ENCODE data around the gene VAV3.

Gene VAV3

GRCh38 chr1:107698161-107698560 lies 266.8 kb downstream of the VAV3 start:
- no peak overlapping the region for H3K9ac ChIP-seq (ENCODE audit: low read length)
- H3K36me3 ChIP-seq (ENCODE audit: control insufficient read depth, insufficient read depth, low read length): no peaks in the 10 kb centered on the region
- H3K4me1 ChIP-seq (ENCODE audit: control insufficient read depth, insufficient read depth, low read length): no peaks in the 10 kb centered on the region
- H3K27me3 ChIP-seq (ENCODE audit: control insufficient read depth, insufficient read depth, low read length): no peaks in the 10 kb centered on the region
- H3K4me3 ChIP-seq (ENCODE audit: low read depth, low read length): no peak overlapping the region
- H3K27ac ChIP-seq (ENCODE audit: low read depth, low read length): no peak overlapping the region
- H3K9me3 ChIP-seq (ENCODE audit: control insufficient read depth, insufficient read depth, low read depth, low read length): no peaks in the 10 kb centered on the region

- H3K27me3 ChIP-seq (ENCODE audit: control insufficient read depth, insufficient read depth, low read length): no peaks in the 10 kb centered on the region
- no peak overlapping the region for H3K4me3 ChIP-seq (ENCODE audit: low read depth, low read length)
- H3K27ac ChIP-seq (ENCODE audit: low read depth, low read length): no peak overlapping the region
- no peaks in the 10 kb centered on the region for H3K4me1 ChIP-seq (ENCODE audit: control insufficient read depth, insufficient read depth, low read length)
- no peaks in the 10 kb centered on the region for H3K9me3 ChIP-seq (ENCODE audit: control insufficient read depth, insufficient read depth, low read depth, low read length)
- H3K9ac ChIP-seq (ENCODE audit: low read length): no peak overlapping the region
- no peaks in the 10 kb centered on the region for H3K36me3 ChIP-seq (ENCODE audit: control insufficient read depth, insufficient read depth, low read length)
These were observed 269.6 kb downstream of the VAV3 start for GRCh38 chr1:107695341-107695740.

DNA sequence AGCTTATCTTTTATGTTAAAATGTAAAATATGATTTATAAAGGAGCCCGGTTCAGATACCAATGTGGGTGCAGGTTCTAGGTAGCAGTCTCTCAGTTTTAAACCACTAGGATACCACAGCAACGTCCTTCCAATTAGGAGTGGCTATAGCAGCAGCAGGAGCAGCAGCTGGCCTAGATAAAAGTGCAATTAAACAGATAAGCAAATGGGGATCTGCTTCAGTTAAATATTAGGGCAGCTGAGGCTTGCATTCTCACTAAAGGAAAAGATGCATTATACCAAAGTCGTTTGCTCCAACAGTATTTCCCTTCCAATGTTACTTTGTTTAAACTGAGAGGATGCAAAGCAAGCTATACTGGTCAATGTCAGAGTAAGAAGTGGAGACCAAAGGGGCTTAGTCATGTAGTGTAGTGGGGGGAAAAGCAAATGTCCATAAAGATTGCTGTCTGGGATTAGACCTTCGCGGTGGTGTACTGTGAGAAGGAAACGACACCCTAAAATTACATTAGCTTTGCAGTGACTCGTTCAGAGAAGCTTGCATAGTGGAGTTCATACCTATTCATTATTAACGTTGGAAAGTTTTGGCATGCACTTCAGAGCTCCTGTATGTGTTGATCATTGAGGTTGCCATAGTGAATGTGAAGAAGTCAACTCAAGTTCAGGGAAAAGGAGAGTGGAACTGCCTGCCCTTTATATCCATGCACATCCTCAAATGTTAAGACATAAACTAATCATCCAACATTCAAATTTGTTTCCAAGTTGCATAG lies 272.2 kb downstream of the VAV3 start:
- H3K27me3 ChIP-seq (ENCODE audit: control insufficient read depth, insufficient read depth, low read length): no peaks in the 10 kb centered on the region
- H3K27ac ChIP-seq (ENCODE audit: low read depth, low read length): no peak overlapping the region
- no peaks in the 10 kb centered on the region for H3K9me3 ChIP-seq (ENCODE audit: control insufficient read depth, insufficient read depth, low read depth, low read length)
- no peak overlapping the region for H3K4me3 ChIP-seq (ENCODE audit: low read depth, low read length)
- H3K36me3 ChIP-seq (ENCODE audit: control insufficient read depth, insufficient read depth, low read length): no peaks in the 10 kb centered on the region
- no peak overlapping the region for H3K9ac ChIP-seq (ENCODE audit: low read length)
- H3K4me1 ChIP-seq (ENCODE audit: control insufficient read depth, insufficient read depth, low read length): peaks cover 19% of the 10 kb centered on the region

DNA sequence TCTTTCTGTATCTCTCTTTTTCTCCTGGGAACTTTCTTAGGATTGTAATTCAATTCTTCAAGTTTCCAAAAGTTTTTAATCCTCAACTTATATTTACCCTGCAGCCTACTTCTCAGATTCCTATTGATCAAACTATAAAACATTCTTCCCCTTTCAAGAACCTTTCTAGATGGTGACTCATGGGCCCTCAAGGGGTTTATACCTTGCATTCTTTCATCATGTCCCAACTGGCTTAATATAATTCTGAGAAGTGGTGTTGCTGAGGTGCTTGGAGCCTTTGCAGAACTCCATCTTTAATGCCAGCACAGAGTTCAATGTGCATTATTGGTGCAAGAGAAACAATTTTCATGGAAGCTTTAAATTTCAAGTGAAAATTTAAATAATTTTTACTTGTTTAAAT lies 273.4 kb downstream of the VAV3 start:
- Histone ChIP-seq H3K9ac (ENCODE audit: low read length) (no peak overlapping the region), H3K27me3 (ENCODE audit: control insufficient read depth, insufficient read depth, low read length) (no peaks in the 10 kb centered on the region), H3K27ac (ENCODE audit: low read depth, low read length) (no peak overlapping the region), H3K36me3 (ENCODE audit: control insufficient read depth, insufficient read depth, low read length) (no peaks in the 10 kb centered on the region), H3K4me1 (ENCODE audit: control insufficient read depth, insufficient read depth, low read length) (peaks cover 19% of the 10 kb centered on the region), H3K9me3 (ENCODE audit: control insufficient read depth, insufficient read depth, low read depth, low read length) (no peaks in the 10 kb centered on the region), H3K4me3 (ENCODE audit: low read depth, low read length) (no peak overlapping the region)

DNA sequence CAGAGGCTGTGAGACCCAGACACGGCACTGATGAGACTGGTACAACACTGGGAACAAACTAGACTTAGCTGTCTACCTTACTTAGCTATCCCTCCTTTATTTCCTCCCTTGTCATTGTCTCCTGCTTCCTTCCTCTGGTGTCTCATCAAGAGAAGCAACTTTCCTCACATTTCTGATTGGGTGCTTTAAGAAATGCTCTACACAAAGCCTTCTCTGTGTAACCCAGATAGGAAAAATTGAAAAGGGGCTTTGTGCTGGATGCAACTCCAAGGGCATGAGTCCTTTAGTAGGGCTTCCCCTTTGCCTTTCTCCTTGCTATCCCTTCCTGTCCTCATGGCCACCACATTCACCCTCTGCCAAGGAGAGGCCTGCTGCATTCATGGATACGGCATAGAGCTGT lies 274.5 kb downstream of the VAV3 start:
- Histone ChIP-seq H3K36me3 (ENCODE audit: control insufficient read depth, insufficient read depth, low read length) (no peaks in the 10 kb centered on the region), H3K27ac (ENCODE audit: low read depth, low read length) (no peak overlapping the region), H3K9me3 (ENCODE audit: control insufficient read depth, insufficient read depth, low read depth, low read length) (no peaks in the 10 kb centered on the region), H3K4me1 (ENCODE audit: control insufficient read depth, insufficient read depth, low read length) (peaks cover 19% of the 10 kb centered on the region), H3K9ac (ENCODE audit: low read length) (no peak overlapping the region), H3K4me3 (ENCODE audit: low read depth, low read length) (no peak overlapping the region), H3K27me3 (ENCODE audit: control insufficient read depth, insufficient read depth, low read length) (no peaks in the 10 kb centered on the region)

DNA sequence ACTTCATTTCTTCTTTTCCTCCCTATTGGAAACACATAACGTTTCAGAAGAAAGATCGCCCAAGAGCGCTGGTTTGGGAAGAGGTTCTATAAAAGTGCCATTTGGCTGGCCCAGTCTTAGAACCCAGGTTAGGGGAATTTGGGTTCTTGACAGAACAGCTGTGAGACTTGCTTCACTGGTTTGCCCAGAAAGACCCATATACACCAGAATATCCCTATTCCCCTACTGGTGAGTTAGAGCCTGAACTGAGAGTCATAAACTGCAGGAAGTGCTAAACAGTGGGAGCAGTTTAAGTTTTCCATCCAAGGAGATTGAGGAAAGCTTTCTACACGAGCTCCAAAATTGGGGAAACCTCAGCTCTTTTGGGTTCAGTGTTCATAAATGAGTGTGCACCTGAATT lies 275.2 kb downstream of the VAV3 start:
- Histone ChIP-seq H3K9me3 (ENCODE audit: control insufficient read depth, insufficient read depth, low read depth, low read length) (no peaks in the 10 kb centered on the region), H3K36me3 (ENCODE audit: control insufficient read depth, insufficient read depth, low read length) (no peaks in the 10 kb centered on the region), H3K27ac (ENCODE audit: low read depth, low read length) (no peak overlapping the region), H3K4me1 (ENCODE audit: control insufficient read depth, insufficient read depth, low read length) (peaks cover 19% of the 10 kb centered on the region), H3K4me3 (ENCODE audit: low read depth, low read length) (no peak overlapping the region), H3K27me3 (ENCODE audit: control insufficient read depth, insufficient read depth, low read length) (no peaks in the 10 kb centered on the region), H3K9ac (ENCODE audit: low read length) (no peak overlapping the region)

DNA sequence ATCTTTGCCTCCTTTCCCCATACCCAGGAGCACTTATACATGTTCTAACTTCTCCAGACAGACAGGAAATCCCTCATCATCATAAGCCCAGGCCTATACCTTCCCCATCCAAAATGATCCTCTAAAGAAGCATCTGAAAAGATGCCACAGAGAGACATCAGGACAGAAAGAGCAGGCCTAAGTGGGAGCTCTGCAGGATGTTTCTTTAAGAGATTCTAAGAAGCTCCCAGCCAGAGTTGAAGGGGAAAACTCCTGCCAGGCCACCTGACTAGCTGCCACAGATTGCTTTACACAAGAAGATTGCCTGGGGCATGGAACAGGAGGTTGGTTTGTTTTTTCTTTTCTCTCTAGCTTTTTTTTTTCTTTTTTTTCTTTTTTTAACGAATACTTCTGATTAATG lies 275.8 kb downstream of the VAV3 start:
- Histone ChIP-seq H3K9me3 (ENCODE audit: control insufficient read depth, insufficient read depth, low read depth, low read length) (no peaks in the 10 kb centered on the region), H3K4me1 (ENCODE audit: control insufficient read depth, insufficient read depth, low read length) (peaks cover 19% of the 10 kb centered on the region), H3K36me3 (ENCODE audit: control insufficient read depth, insufficient read depth, low read length) (no peaks in the 10 kb centered on the region), H3K27ac (ENCODE audit: low read depth, low read length) (no peak overlapping the region), H3K27me3 (ENCODE audit: control insufficient read depth, insufficient read depth, low read length) (no peaks in the 10 kb centered on the region), H3K9ac (ENCODE audit: low read length) (no peak overlapping the region), H3K4me3 (ENCODE audit: low read depth, low read length) (no peak overlapping the region)

DNA sequence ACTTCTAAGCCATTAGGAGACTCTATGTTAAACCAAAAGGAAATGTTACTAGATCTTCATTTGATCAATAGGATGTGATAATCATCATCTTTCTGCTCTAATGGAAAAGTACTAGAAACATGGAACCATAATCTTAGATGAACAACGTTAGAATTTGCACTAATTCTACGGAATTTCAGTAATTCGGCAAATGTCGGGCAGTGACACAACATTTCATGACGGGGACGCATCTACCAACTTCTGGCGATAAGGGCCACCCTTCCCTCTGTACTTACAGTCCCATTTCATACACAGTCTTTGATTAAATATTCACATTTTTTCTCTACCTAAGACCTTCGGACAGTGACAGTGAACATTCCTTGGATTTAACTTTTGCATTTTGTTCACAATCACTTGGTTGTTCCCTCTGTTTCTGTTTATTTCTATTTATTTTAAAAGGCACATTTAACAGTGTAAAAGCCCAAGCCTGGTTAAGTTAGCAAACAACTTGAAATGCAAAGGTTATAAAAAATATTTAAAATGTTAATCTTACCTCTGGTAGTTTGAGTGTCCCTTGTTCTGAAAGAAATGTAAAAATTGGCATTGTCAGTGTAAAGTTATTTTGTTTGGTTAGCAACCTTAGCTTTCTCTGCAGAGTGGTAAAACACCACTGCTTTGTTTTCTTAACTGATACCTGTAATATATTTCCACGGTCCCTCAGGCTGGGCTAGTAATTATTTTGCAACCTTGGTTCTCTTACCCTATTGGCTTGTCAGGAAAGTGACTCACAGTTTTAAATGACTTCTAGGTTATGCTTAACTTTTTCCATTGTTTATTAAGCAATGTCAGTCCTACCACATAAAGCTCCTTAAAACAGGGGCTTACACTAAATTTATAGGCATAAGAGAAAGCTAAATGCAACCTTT lies 276.9 kb downstream of the VAV3 start:
- H3K4me3 ChIP-seq (ENCODE audit: low read depth, low read length): no peak overlapping the region
- H3K4me1 ChIP-seq (ENCODE audit: control insufficient read depth, insufficient read depth, low read length): peaks cover 22% of the 10 kb centered on the region

DNA sequence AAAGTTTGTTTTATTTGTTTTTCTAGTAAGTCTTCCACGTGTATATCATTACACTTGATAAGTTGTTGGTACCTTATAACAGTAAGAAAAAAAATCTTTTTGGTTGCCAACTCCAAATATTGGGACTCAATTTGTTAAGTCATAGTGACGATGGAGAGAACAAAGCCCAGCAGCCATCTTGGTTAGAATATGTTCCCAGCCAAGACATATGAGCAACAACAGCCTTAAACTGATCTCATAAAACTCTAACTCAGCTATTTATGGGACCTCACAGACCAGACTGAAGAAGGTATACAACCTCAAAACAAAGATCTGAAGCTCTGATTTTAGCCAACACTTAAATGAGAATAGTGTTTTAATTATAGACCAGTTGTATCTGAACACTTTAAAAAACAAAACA lies 281.3 kb downstream of the VAV3 start:
- H3K9me3 ChIP-seq (ENCODE audit: control insufficient read depth, insufficient read depth, low read depth, low read length): no peaks in the 10 kb centered on the region
- H3K27me3 ChIP-seq (ENCODE audit: control insufficient read depth, insufficient read depth, low read length): no peaks in the 10 kb centered on the region
- H3K36me3 ChIP-seq (ENCODE audit: control insufficient read depth, insufficient read depth, low read length): no peaks in the 10 kb centered on the region
- no peak overlapping the region for H3K9ac ChIP-seq (ENCODE audit: low read length)
- no peak overlapping the region for H3K4me3 ChIP-seq (ENCODE audit: low read depth, low read length)
- peaks cover 17% of the 10 kb centered on the region for H3K4me1 ChIP-seq (ENCODE audit: control insufficient read depth, insufficient read depth, low read length)
- no peak overlapping the region for H3K27ac ChIP-seq (ENCODE audit: low read depth, low read length)

More for the DNA sequence above, 276.9 kb downstream of the VAV3 start:
- Histone ChIP-seq H3K27me3 (ENCODE audit: control insufficient read depth, insufficient read depth, low read length) (no peaks in the 10 kb centered on the region), H3K9ac (ENCODE audit: low read length) (no peak overlapping the region), H3K36me3 (ENCODE audit: control insufficient read depth, insufficient read depth, low read length) (no peaks in the 10 kb centered on the region), H3K27ac (ENCODE audit: low read depth, low read length) (no peak overlapping the region), H3K9me3 (ENCODE audit: control insufficient read depth, insufficient read depth, low read depth, low read length) (no peaks in the 10 kb centered on the region)

- Histone ChIP-seq H3K27me3 (ENCODE audit: control insufficient read depth, insufficient read depth, low read length) (no peaks in the 10 kb centered on the region), H3K4me1 (ENCODE audit: control insufficient read depth, insufficient read depth, low read length) (peaks cover 12% of the 10 kb centered on the region), H3K4me3 (ENCODE audit: low read depth, low read length) (no peak overlapping the region), H3K9ac (ENCODE audit: low read length) (no peak overlapping the region), H3K9me3 (ENCODE audit: control insufficient read depth, insufficient read depth, low read depth, low read length) (no peaks in the 10 kb centered on the region), H3K36me3 (ENCODE audit: control insufficient read depth, insufficient read depth, low read length) (no peaks in the 10 kb centered on the region), H3K27ac (ENCODE audit: low read depth, low read length) (no peak overlapping the region)
These were observed 281.8 kb downstream of the VAV3 start for GRCh38 chr1:107683191-107683657.

GRCh38 chr1:107682467-107682866 lies 282.5 kb downstream of the VAV3 start:
- Histone ChIP-seq H3K9me3 (ENCODE audit: control insufficient read depth, insufficient read depth, low read depth, low read length) (no peaks in the 10 kb centered on the region), H3K27ac (ENCODE audit: low read depth, low read length) (no peak overlapping the region), H3K27me3 (ENCODE audit: control insufficient read depth, insufficient read depth, low read length) (no peaks in the 10 kb centered on the region), H3K9ac (ENCODE audit: low read length) (no peak overlapping the region), H3K4me1 (ENCODE audit: control insufficient read depth, insufficient read depth, low read length) (peaks cover 7% of the 10 kb centered on the region; the same call in 1 of the 2 replicates), H3K36me3 (ENCODE audit: control insufficient read depth, insufficient read depth, low read length) (no peaks in the 10 kb centered on the region), H3K4me3 (ENCODE audit: low read depth, low read length) (no peak overlapping the region)

All from HUES6 (cell line).